ENCODE results near the gene GGA2.
"Not testable (repeated sequence)": the region's sequence is repeated elsewhere in the genome, so short reads cannot be mapped to it uniquely, and the experiment has no call there.

Gene GGA2

DNA sequence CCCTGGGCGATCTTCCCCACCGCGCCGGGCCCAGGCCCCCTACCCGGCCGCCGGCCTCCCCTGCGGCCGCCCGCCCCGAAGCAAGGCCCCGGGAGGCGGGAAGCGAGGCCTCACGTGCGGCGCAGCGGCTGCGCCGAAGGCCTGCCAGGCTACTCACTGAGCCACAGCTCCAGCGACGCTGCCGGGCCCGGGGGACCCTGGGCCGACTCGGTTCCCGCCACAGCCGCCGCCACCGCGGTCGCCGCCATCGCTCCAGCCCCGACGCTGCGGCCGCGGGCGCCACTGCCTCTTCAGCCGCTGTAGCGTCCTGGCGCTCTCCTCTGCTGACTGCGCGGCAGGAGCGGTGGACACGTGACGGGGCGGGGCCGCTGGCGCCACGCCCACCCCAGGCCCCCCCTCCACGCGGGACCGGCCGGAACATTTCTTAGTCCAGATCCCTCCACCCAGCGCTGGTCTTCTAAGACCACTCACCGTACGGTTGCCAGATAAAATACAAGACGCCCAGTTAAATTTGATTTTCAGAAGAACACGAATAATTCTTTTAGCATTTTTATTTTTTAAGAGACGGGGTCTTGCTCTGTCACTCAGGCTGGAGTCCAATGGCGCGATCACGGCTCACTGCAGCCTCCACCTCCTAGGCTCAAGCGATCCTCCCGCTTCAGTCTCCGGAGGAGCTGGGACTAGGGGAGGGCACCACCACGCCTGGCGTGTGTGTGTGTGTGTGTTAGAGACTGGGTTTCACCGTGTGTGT, at the start of gene GGA2:
Gene GGA2, minus strand, starts transcription at position 331 of the 751 bp plus-strand sequence. Its CDS starts 83 bp downstream, at position 248.
- DNase-seq = peak; percentile 68

DNA sequence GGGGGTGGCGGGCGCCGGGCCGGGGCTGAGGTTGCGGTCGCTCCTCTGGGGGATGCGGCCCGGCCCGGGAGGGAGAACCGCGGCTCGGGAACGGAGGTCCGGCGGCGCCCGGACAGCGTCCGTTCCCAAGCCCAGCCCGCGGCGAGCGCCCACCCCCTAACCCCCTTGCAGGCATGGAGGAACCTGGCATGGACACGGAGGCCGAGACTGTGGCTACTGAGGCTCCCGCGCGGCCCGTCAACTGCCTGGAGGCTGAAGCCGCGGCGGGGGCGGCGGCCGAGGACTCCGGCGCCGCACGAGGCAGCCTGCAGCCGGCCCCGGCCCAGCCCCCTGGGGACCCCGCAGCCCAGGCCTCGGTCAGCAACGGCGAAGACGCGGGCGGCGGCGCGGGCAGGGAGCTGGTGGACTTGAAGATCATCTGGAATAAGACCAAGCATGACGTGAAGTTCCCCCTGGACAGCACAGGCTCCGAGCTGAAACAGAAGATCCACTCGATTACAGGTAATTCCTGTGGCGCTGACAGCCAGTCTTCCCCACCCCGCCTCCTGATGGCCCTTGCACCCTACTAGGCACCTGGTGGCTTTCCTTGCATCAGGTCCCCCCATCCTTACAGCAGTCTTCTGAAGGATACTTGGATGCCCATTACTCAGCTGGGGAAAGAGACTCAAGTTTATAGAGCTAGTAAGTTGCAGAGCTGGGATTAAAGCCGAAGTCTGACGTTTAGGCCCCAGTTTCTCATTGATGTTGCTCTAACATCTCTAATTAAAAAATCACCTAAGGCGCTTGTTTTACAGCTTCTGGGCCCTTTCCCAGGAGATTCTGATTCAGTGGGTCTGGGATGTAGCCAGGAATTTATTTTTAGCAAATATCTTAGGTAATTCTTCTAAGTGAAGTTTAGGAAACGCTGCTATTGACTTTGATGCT, 47.7 kb upstream of the GGA2 start:
- DNase-seq = no peak

DNA sequence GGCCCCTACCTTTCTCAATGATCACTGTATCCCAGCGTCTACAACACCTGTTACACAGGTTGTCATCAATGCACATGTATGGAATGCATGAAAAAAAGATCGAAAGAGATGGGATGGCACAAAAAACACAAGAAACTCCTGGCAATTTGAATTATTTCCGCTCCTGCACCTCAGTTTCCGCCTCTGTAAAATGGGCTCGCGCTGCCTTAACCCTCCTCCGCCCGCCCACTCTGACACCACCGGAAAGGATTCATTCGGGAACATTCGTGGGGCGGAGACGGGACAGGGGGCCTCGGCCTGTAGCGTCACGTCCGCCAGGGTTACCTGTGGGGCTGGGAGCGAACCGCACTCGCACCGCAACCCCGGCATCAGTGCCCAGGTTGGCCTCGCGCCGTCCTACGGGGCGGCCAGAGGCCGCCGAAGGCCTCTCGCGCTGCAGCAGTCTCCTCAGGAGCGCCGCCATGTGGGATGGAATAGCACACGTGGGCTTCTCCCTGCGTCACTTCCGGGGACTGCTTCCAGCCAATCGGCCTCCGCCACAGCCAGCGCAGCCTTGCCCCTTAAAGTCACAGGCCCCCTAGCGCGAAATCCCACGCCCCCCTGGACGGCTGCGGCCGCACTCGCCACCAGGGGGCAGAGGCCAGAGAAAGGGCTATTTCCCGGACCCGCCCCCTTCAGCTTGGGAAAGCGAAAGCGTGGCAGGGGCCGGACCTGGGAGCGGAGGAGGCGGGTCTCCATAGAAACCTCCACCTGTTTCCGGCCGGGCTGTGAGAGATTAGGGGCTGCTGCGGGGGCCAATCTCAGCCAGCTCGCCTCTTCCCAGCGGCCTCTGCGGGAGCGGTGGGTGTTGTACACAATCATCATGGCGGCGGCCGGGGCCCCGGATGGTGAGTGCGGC, 46.8 kb upstream of the GGA2 start, which contains the start of the genes EARS2 and UBFD1:
Gene EARS2, minus strand, starts transcription at position 470 of the 898 bp plus-strand sequence. Its CDS starts 7 bp downstream, at position 463.
Gene UBFD1, plus strand, starts transcription at position 847 of the 898 bp plus-strand sequence. Its CDS starts 16 bp downstream, at position 863.
- peak; percentile 97 for DNase-seq

DNA sequence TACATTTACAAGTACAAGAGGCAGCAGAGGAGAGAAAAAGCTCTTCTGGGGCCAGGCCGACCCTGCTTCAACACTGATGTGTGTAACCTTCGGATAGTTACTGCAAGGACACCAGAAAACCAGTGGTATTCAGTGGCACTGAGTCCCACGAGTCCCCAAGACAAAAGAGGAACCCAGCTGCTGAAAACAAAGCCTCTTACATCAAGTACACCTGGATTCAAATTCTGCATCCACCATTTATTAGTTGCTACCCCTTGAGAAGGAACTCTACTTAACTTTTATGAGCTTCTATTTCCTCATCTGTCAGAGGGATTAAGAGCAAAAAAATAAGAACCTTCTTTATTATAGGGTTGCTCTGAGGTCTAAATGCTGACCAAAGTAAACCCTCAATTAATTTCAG, 44.2 kb upstream of the GGA2 start:
- no peak for DNase-seq

GRCh38 chr16:23552161-23552560, 41.9 kb upstream of the GGA2 start:
- DNase-seq = no peak

- DNase-seq = no peak
Observed at GRCh38 chr16:23549938-23550337, 39.6 kb upstream of the GGA2 start.

GRCh38 chr16:23544436-23544835, 34.1 kb upstream of the GGA2 start:
- DNase-seq = no peak

DNA sequence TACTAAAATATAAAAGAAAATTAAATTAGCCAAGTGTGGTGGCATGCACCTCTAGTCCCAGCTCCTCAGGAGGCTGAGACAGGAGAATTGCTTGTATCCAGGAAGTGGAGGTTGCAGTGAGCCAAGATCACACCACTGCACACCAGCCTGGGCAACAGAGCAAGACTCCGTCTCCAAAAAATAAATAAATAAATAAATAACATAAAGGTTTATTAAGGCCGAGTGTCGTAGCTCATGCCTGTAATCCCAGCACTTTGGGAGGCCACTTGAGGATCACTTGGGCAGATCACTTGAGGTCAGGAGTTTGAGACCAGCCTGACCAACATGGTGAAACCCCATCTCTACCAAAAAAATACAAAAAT, 30.5 kb upstream of the GGA2 start:
- DNase-seq = not testable (repeated sequence)

GRCh38 chr16:23539984-23540816, 29.9 kb upstream of the GGA2 start:
- DNase-seq = no peak

GRCh38 chr16:23538919-23539278, 28.6 kb upstream of the GGA2 start:
- no peak for DNase-seq

- no peak for DNase-seq
Observed at GRCh38 chr16:23537390-23537789, 27.1 kb upstream of the GGA2 start.

- DNase-seq = no peak
Observed at GRCh38 chr16:23535901-23536300, 25.6 kb upstream of the GGA2 start.

GRCh38 chr16:23534868-23535860, 24.9 kb upstream of the GGA2 start:
- DNase-seq = no peak

DNA sequence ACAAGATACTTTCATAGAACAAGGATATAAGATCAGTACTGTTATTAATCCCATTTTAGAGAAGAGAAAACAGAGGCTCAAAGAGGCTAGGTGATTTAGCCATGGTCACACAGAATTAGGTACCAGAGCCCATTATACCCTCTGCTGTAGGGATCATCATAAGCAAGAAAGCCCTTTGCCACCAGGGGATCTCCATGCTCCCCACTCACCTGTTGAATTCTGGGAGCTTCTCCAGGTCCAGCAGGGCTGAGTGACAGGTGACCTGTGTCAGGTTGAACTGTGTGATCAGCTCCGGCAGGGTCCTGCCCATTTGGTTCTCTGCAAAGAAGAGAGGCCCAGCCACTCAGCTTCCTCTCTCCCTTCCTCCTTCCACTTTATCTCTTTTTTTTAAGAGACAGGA, 22.2 kb upstream of the GGA2 start:
- DNase-seq = no peak

GRCh38 chr16:23530062-23530461, 19.8 kb upstream of the GGA2 start:
- no peak for DNase-seq

GRCh38 chr16:23528644-23529310, 18.5 kb upstream of the GGA2 start:
- no peak for DNase-seq

GRCh38 chr16:23527961-23528643, 17.8 kb upstream of the GGA2 start:
- DNase-seq = no peak

GRCh38 chr16:23524886-23525285, 14.6 kb upstream of the GGA2 start:
- DNase-seq = no peak

GRCh38 chr16:23523876-23524385, 13.6 kb upstream of the GGA2 start:
- DNase-seq = no peak

All from COR-L47 (cell line).